Skeletal muscle satellite cell (primary cell): ENCODE results near the gene ARFGEF3.

Experiments used
- H3K27me3 ChIP-seq: 2 replicates; pipeline ENCODE4 v1.7.0; 2013; ENCODE audit warnings: low read length; ENCODE audit not compliant: control insufficient read depth, insufficient read depth
- H3K36me3 ChIP-seq: 2 replicates; pipeline ENCODE4 v1.7.0; 2013; ENCODE audit warnings: mild to moderate bottlenecking, control low read depth, low read length; ENCODE audit not compliant: insufficient read depth
- H3K4me1 ChIP-seq: 2 replicates; pipeline ENCODE4 v1.7.0; 2013; ENCODE audit warnings: low read length; ENCODE audit not compliant: control insufficient read depth, insufficient read depth
- H3K4me2 ChIP-seq: 2 replicates; pipeline ENCODE4 v1.7.0; 2013; ENCODE audit warnings: mild to moderate bottlenecking, low read length
- H3K4me3 ChIP-seq: 2 replicates; pipeline ENCODE4 v1.7.0; 2013; ENCODE audit warnings: low read length
- H3K9ac ChIP-seq: 2 replicates; pipeline ENCODE4 v1.7.0; 2013; ENCODE audit warnings: mild to moderate bottlenecking, low read depth, low read length, moderate library complexity
- H3K9me3 ChIP-seq: replicated peaks from 2 replicates; pipeline ENCODE4 v1.7.0; 2013; ENCODE audit warnings: mild to moderate bottlenecking, control low read depth, low read length

The ARFGEF3 gene

GRCh38 chr6:138266095-138266494 is 104.4 kb downstream of the ARFGEF3 start:
- H3K27me3 ChIP-seq = peaks cover 3% of the 10 kb centered on the region
- H3K36me3 ChIP-seq = no peaks in the 10 kb centered on the region
- no peak overlapping the region for H3K4me2 ChIP-seq
- no peak overlapping the region for H3K4me3 ChIP-seq
- H3K9me3 ChIP-seq = no peaks in the 10 kb centered on the region
- H3K4me1 ChIP-seq = no peaks in the 10 kb centered on the region
- no peak overlapping the region for H3K9ac ChIP-seq

- peaks cover 3% of the 10 kb centered on the region for H3K27me3 ChIP-seq
- H3K4me2 ChIP-seq = no peak overlapping the region
- no peak overlapping the region for H3K4me3 ChIP-seq
- no peaks in the 10 kb centered on the region for H3K4me1 ChIP-seq
- no peaks in the 10 kb centered on the region for H3K9me3 ChIP-seq
- no peak overlapping the region for H3K9ac ChIP-seq
- H3K36me3 ChIP-seq = no peaks in the 10 kb centered on the region
Measured at GRCh38 chr6:138267971-138268895, 106.5 kb downstream of the ARFGEF3 start.

- Histone ChIP-seq H3K4me3 (no peak overlapping the region), H3K4me2 (no peak overlapping the region), H3K9me3 (no peaks in the 10 kb centered on the region), H3K36me3 (no peaks in the 10 kb centered on the region), H3K27me3 (peaks cover 3% of the 10 kb centered on the region), H3K9ac (no peak overlapping the region), H3K4me1 (no peaks in the 10 kb centered on the region)
Measured at GRCh38 chr6:138271451-138271850, 109.7 kb downstream of the ARFGEF3 start.

- no peaks in the 10 kb centered on the region for H3K36me3 ChIP-seq
- no peak overlapping the region for H3K4me3 ChIP-seq
- H3K9ac ChIP-seq = no peak overlapping the region
- no peak overlapping the region for H3K4me2 ChIP-seq
- peaks cover 3% of the 10 kb centered on the region for H3K27me3 ChIP-seq
- H3K9me3 ChIP-seq = no peaks in the 10 kb centered on the region
- no peaks in the 10 kb centered on the region for H3K4me1 ChIP-seq
Measured at GRCh38 chr6:138272533-138273315, 111.0 kb downstream of the ARFGEF3 start.

GRCh38 chr6:138275976-138276375 is 114.2 kb downstream of the ARFGEF3 start:
- Histone ChIP-seq H3K36me3 (no peaks in the 10 kb centered on the region), H3K27me3 (no peaks in the 10 kb centered on the region), H3K4me2 (no peak overlapping the region), H3K9me3 (no peaks in the 10 kb centered on the region), H3K4me3 (no peak overlapping the region), H3K9ac (no peak overlapping the region), H3K4me1 (no peaks in the 10 kb centered on the region)

- Histone ChIP-seq H3K27me3 (no peaks in the 10 kb centered on the region), H3K9me3 (no peaks in the 10 kb centered on the region), H3K9ac (no peak overlapping the region)
Measured at GRCh38 chr6:138277835-138278234, 116.1 kb downstream of the ARFGEF3 start.

GRCh38 chr6:138278326-138278725 is 116.6 kb downstream of the ARFGEF3 start:
- Histone ChIP-seq H3K4me3 (no peak overlapping the region), H3K9ac (no peak overlapping the region), H3K9me3 (no peaks in the 10 kb centered on the region), H3K27me3 (no peaks in the 10 kb centered on the region), H3K4me1 (no peaks in the 10 kb centered on the region), H3K4me2 (no peak overlapping the region), H3K36me3 (no peaks in the 10 kb centered on the region)

More at GRCh38 chr6:138277835-138278234, 116.1 kb downstream of the ARFGEF3 start:
- H3K4me1 ChIP-seq = no peaks in the 10 kb centered on the region
- no peak overlapping the region for H3K4me3 ChIP-seq
- no peaks in the 10 kb centered on the region for H3K36me3 ChIP-seq
- H3K4me2 ChIP-seq = no peak overlapping the region

GRCh38 chr6:138285800-138286199 is 124.1 kb downstream of the ARFGEF3 start:
- H3K9me3 ChIP-seq = no peaks in the 10 kb centered on the region
- no peaks in the 10 kb centered on the region for H3K36me3 ChIP-seq
- H3K27me3 ChIP-seq = no peaks in the 10 kb centered on the region
- H3K4me2 ChIP-seq = no peak overlapping the region
- H3K4me1 ChIP-seq = peaks cover 27% of the 10 kb centered on the region
- H3K9ac ChIP-seq = no peak overlapping the region
- H3K4me3 ChIP-seq = no peak overlapping the region

- Histone ChIP-seq H3K4me1 (peaks cover 32% of the 10 kb centered on the region), H3K4me3 (no peak overlapping the region), H3K9me3 (no peaks in the 10 kb centered on the region), H3K4me2 (no peak overlapping the region), H3K36me3 (no peaks in the 10 kb centered on the region), H3K27me3 (no peaks in the 10 kb centered on the region), H3K9ac (no peak overlapping the region)
Measured at GRCh38 chr6:138286698-138287097, 125.0 kb downstream of the ARFGEF3 start.

- Histone ChIP-seq H3K4me1 (peaks cover 32% of the 10 kb centered on the region), H3K4me3 (no peak overlapping the region), H3K9ac (no peak overlapping the region), H3K27me3 (no peaks in the 10 kb centered on the region), H3K9me3 (no peaks in the 10 kb centered on the region), H3K4me2 (no peak overlapping the region), H3K36me3 (no peaks in the 10 kb centered on the region)
Measured at GRCh38 chr6:138287144-138287955, 125.6 kb downstream of the ARFGEF3 start.
